Gastroesophageal sphincter (tissue), 3 donors: Measurements from ENCODE around the gene ZMIZ1.

Experiments used
- CTCF ChIP-seq, 4 experiments: fragments of 200-600 bp in 2 of 4; fragments of 450-650 bp in 2 of 4; sonication (generic) in 1 of 4; IDR thresholded peaks; one replicate each; pipeline ENCODE4 v1.5.1; 2017 to 2019; ENCODE audit warnings: antibody characterized with exemption in 4 of 4, mild to moderate bottlenecking in 2 of 4, moderate library complexity in 2 of 4
- EP300 ChIP-seq: sonication (generic); formaldehyde crosslinking; IDR thresholded peaks from one replicate; pipeline ENCODE4 v1.6.1; 2017; ENCODE audit warnings: antibody characterized with exemption, mild to moderate bottlenecking
- POLR2A ChIP-seq, 2 donors: fragments of 450-650 bp; IDR thresholded peaks; one replicate each; pipeline ENCODE4 v1.6.1; 2017; ENCODE audit warnings: antibody characterized with exemption in 2 of 2, mild to moderate bottlenecking in 2 of 2, moderate library complexity in 1 of 2

- TF ChIP-seq EP300 (no peak), POLR2A (IDR thresholded peaks at IDR 0.05) (no peak), CTCF (IDR thresholded peaks at IDR 0.05) (no peak)
Observed at GRCh38 chr10:79335094-79335469, 266.3 kb downstream of the ZMIZ1 start.
